ENCODE data around the gene HDAC9.
A peak's percentile ranks its signal among the peaks of the same experiment; 100 is the strongest.

The HDAC9 gene

GRCh38 chr7:18565337-18565736 lies 69.8 kb downstream of the HDAC9 start:
- Histone ChIP-seq H3K36me3 (replicated peaks; ENCODE audit: low read depth, low read length) (no peaks in the 10 kb centered on the region), H3K27me3 (ENCODE audit: low read depth, low read length) (no peaks in the 10 kb centered on the region), H2AFZ (ENCODE audit: low read depth, low read length) (no peak overlapping the region), H4K20me1 (ENCODE audit: insufficient read depth, low read length) (no peaks in the 10 kb centered on the region), H3K9me3 (ENCODE audit: insufficient read depth, low read length) (no peaks in the 10 kb centered on the region), H3K4me2 (ENCODE audit: low read length) (no peak overlapping the region), H3K4me1 (ENCODE audit: low read length) (peaks cover 39% of the 10 kb centered on the region), H3K4me3 (ENCODE audit: low read length) (no peak overlapping the region), H3K9ac (ENCODE audit: low read length) (no peak overlapping the region), H3K79me2 (ENCODE audit: low read length) (no peaks in the 10 kb centered on the region), H3K27ac (ENCODE audit: low read length) (peak overlapping the region; percentile 93)
- TF ChIP-seq, protein P1, sequence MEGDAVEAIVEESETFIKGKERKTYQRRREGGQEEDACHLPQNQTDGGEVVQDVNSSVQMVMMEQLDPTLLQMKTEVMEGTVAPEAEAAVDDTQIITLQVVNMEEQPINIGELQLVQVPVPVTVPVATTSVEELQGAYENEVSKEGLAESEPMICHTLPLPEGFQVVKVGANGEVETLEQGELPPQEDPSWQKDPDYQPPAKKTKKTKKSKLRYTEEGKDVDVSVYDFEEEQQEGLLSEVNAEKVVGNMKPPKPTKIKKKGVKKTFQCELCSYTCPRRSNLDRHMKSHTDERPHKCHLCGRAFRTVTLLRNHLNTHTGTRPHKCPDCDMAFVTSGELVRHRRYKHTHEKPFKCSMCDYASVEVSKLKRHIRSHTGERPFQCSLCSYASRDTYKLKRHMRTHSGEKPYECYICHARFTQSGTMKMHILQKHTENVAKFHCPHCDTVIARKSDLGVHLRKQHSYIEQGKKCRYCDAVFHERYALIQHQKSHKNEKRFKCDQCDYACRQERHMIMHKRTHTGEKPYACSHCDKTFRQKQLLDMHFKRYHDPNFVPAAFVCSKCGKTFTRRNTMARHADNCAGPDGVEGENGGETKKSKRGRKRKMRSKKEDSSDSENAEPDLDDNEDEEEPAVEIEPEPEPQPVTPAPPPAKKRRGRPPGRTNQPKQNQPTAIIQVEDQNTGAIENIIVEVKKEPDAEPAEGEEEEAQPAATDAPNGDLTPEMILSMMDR (IDR thresholded peaks at IDR 0.05; ENCODE audit: low read depth, low read length) = no peak
- TF ChIP-seq EZH2phosphoT487 (IDR thresholded peaks at IDR 0.05; ENCODE audit: low read depth) = no peak

- Histone ChIP-seq H3K4me3 (ENCODE audit: low read length) (0 out of 2 replicates have a peak overlapping the region, but pooled peaks have one; percentile 11), H3K36me3 (replicated peaks; ENCODE audit: low read depth, low read length) (no peaks in the 10 kb centered on the region), H3K4me2 (ENCODE audit: low read length) (peak overlapping the region; percentile 69), H2AFZ (ENCODE audit: low read depth, low read length) (no peak overlapping the region), H3K79me2 (ENCODE audit: low read length) (no peaks in the 10 kb centered on the region), H4K20me1 (ENCODE audit: insufficient read depth, low read length) (no peaks in the 10 kb centered on the region), H3K9me3 (ENCODE audit: insufficient read depth, low read length) (no peaks in the 10 kb centered on the region), H3K4me1 (ENCODE audit: low read length) (peaks cover 47% of the 10 kb centered on the region), H3K27me3 (ENCODE audit: low read depth, low read length) (no peaks in the 10 kb centered on the region), H3K27ac (ENCODE audit: low read length) (peak overlapping the region; percentile 93), H3K9ac (ENCODE audit: low read length) (peak overlapping the region; percentile 55)
- TF ChIP-seq, protein P1 (IDR thresholded peaks at IDR 0.05; ENCODE audit: low read depth, low read length) = no peak
- TF ChIP-seq EZH2phosphoT487 (IDR thresholded peaks at IDR 0.05; ENCODE audit: low read depth) = no peak
Measured at GRCh38 chr7:18566205-18566604, 70.7 kb downstream of the HDAC9 start.

GRCh38 chr7:18566829-18567228 lies 71.3 kb downstream of the HDAC9 start:
- TF ChIP-seq, protein P1 (IDR thresholded peaks at IDR 0.05; ENCODE audit: low read depth, low read length) = no peak
- TF ChIP-seq EZH2phosphoT487 (IDR thresholded peaks at IDR 0.05; ENCODE audit: low read depth) = no peak
- peak overlapping the region; percentile 93 for H3K27ac ChIP-seq (ENCODE audit: low read length)
- H3K27me3 ChIP-seq (ENCODE audit: low read depth, low read length) = no peaks in the 10 kb centered on the region
- H3K4me3 ChIP-seq (ENCODE audit: low read length) = peak overlapping the region; percentile 19; the same call in 1 of the 2 replicates
- no peaks in the 10 kb centered on the region for H4K20me1 ChIP-seq (ENCODE audit: insufficient read depth, low read length)
- no peaks in the 10 kb centered on the region for H3K9me3 ChIP-seq (ENCODE audit: insufficient read depth, low read length)
- H2AFZ ChIP-seq (ENCODE audit: low read depth, low read length) = no peak overlapping the region
- peaks cover 53% of the 10 kb centered on the region for H3K4me1 ChIP-seq (ENCODE audit: low read length)
- peak overlapping the region; percentile 55 for H3K9ac ChIP-seq (ENCODE audit: low read length)
- peak overlapping the region; percentile 69 for H3K4me2 ChIP-seq (ENCODE audit: low read length)
- no peaks in the 10 kb centered on the region for H3K36me3 ChIP-seq (replicated peaks; ENCODE audit: low read depth, low read length)
- no peaks in the 10 kb centered on the region for H3K79me2 ChIP-seq (ENCODE audit: low read length)

DNA sequence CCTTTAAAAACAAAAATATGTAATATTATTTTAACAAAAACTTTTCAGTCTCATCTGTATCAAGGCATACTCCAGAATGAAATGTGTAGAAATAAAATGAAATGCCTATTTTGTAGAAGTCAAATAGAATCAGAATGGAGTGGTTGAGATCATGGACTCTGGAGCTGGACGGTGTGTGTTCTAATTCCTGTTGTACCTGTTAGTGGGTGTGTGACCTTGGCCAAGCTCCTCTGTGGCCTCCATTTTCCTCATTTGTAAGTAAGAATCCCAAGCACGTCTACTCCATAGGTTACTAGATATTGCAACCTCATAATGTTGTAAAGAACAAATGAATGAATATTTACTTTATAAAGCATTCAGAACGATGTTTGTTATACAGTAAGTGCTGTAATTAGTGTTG lies 74.9 kb downstream of the HDAC9 start:
- H3K9ac ChIP-seq (ENCODE audit: low read length) = peak overlapping the region; percentile 29; the same call in 1 of the 2 replicates
- H3K9me3 ChIP-seq (ENCODE audit: insufficient read depth, low read length) = no peaks in the 10 kb centered on the region
- no peaks in the 10 kb centered on the region for H3K36me3 ChIP-seq (replicated peaks; ENCODE audit: low read depth, low read length)
- TF ChIP-seq, protein P1 (IDR thresholded peaks at IDR 0.05; ENCODE audit: low read depth, low read length) = no peak
- H3K27me3 ChIP-seq (ENCODE audit: low read depth, low read length) = no peaks in the 10 kb centered on the region
- H4K20me1 ChIP-seq (ENCODE audit: insufficient read depth, low read length) = no peaks in the 10 kb centered on the region
- 0 out of 2 replicates have a peak overlapping the region, but pooled peaks have one; percentile 24 for H3K4me3 ChIP-seq (ENCODE audit: low read length)
- peak overlapping the region; percentile 12; the same call in 1 of the 2 replicates for H3K27ac ChIP-seq (ENCODE audit: low read length)
- H3K79me2 ChIP-seq (ENCODE audit: low read length) = no peaks in the 10 kb centered on the region
- peaks cover 61% of the 10 kb centered on the region for H3K4me1 ChIP-seq (ENCODE audit: low read length)
- H2AFZ ChIP-seq (ENCODE audit: low read depth, low read length) = peak overlapping the region; percentile 61
- H3K4me2 ChIP-seq (ENCODE audit: low read length) = peak overlapping the region; percentile 45

All from OCI-LY3 (cell line).